Cardiac septum (tissue), 1 donor: ENCODE measurements around the gene CMYA5. TPM values are rescaled to one million over a fixed set of nuclear protein-coding genes. Genes with fewer than 3 reads are reported as not detected.
"Not testable (repeated sequence)": the region's sequence is repeated elsewhere in the genome, so short reads cannot be mapped to it uniquely, and the experiment has no call there.

ENCODE experiments used
- DNase-seq: peaks from one replicate; pipeline ENCODE4 v3.0.0-alpha.2; 2020; ENCODE audit warnings: low spot score
- intact Hi-C: fragments of 100-400 bp; cut with DNase I; formaldehyde crosslinking; loops from one replicate; pipeline ENCODE4 v1.14.0; 2022
- total RNA-seq: library from RNA; stranded (reverse); fragmentation: NEBNext Ultra II Directional; extraction: Animal tissue kit (Norgen Biotek cat#: 25700); gene quantifications from one replicate; pipeline ENCODE4 v1.2.1, GENCODE V29; 2021
- donor health status: DM: no; HTN: no; CAD: no.

The CMYA5 gene
- total RNA-seq, 1 donor from 2014 or later = 1,204 TPM

- DNase-seq = no peak
- intact Hi-C loops = no loop called here
Observed at GRCh38 chr5:79738349-79738748, 48.7 kb downstream of the CMYA5 start.

GRCh38 chr5:79742549-79743136 lies 53.0 kb downstream of the CMYA5 start:
- DNase-seq = no peak
- intact Hi-C loops = loop anchor here (5.0 kb wide), 1 partner anchor 45 kb away; no protein-coding TSS in a partner anchor

GRCh38 chr5:79743846-79744605 lies 54.4 kb downstream of the CMYA5 start:
- intact Hi-C loops = loop anchor here (5.0 kb wide), 1 partner anchor 47 kb away; no protein-coding TSS in a partner anchor
- peak; percentile 79 for DNase-seq

- intact Hi-C loops = no loop called here
- no peak for DNase-seq
Observed at GRCh38 chr5:79745255-79745654, 55.6 kb downstream of the CMYA5 start.

GRCh38 chr5:79746642-79747569 lies 57.3 kb downstream of the CMYA5 start:
- no peak for DNase-seq
- intact Hi-C loops = no loop called here

- intact Hi-C loops = no loop called here
- no peak for DNase-seq
Observed at GRCh38 chr5:79750611-79751510, 61.2 kb downstream of the CMYA5 start.

GRCh38 chr5:79753092-79753491 lies 63.5 kb downstream of the CMYA5 start:
- intact Hi-C loops = no loop called here
- no peak for DNase-seq

- no peak for DNase-seq
- intact Hi-C loops = no loop called here
Observed at GRCh38 chr5:79753877-79754645, 64.4 kb downstream of the CMYA5 start.

GRCh38 chr5:79754865-79755555 lies 65.4 kb downstream of the CMYA5 start:
- DNase-seq = no peak
- intact Hi-C loops = no loop called here

GRCh38 chr5:79756076-79756475 lies 66.4 kb downstream of the CMYA5 start:
- DNase-seq = no peak
- intact Hi-C loops = no loop called here

- intact Hi-C loops = no loop called here
- DNase-seq = no peak
Observed at GRCh38 chr5:79759436-79759835, 69.8 kb downstream of the CMYA5 start.

GRCh38 chr5:79759848-79760247 lies 70.2 kb downstream of the CMYA5 start:
- DNase-seq = no peak
- intact Hi-C loops = no loop called here

GRCh38 chr5:79762929-79763328 lies 73.3 kb downstream of the CMYA5 start:
- intact Hi-C loops = no loop called here
- DNase-seq = no peak

- intact Hi-C loops, DNase-seq: not testable (repeated sequence)
Observed at GRCh38 chr5:79764147-79764546, 74.5 kb downstream of the CMYA5 start.

GRCh38 chr5:79771387-79771786 lies 81.8 kb downstream of the CMYA5 start:
- DNase-seq = no peak
- intact Hi-C loops = no loop called here

- DNase-seq = no peak
- intact Hi-C loops = no loop called here
Observed at GRCh38 chr5:79772651-79773050, 83.0 kb downstream of the CMYA5 start.

- DNase-seq = no peak
- intact Hi-C loops = no loop called here
Observed at GRCh38 chr5:79773612-79774011, 84.0 kb downstream of the CMYA5 start.
